PC-9 (cell line): Measurements from ENCODE around the gene KLF13. TPM values are rescaled to one million over a fixed set of nuclear protein-coding genes. Genes with fewer than 3 reads are reported as not detected.

Experiments used
- BruUV-seq: library from RNA; stranded (reverse); fragments of 400-500 nt; replicated peaks from 2 replicates; lab custom pipeline; 2021; lab: Mats Ljungman, UMichigan
- CTCF ChIA-PET: fragments of 300-600 bp; sonication (Branson Sonifier 250); formaldehyde crosslinking; loops from one replicate; lab custom pipeline; 2022; ENCODE audit warnings: antibody characterized with exemption; lab: Charles Lee
- POLR2A ChIA-PET: fragments of 300-600 bp; sonication (Branson Sonifier 250); formaldehyde crosslinking; loops from one replicate; lab custom pipeline; 2022; ENCODE audit warnings: antibody characterized with exemption; ENCODE audit not compliant: unreplicated experiment; lab: Charles Lee
- DNase-seq, 2 experiments: peaks; one replicate each; pipeline versions ENCODE4 v3.0.0 to v3.0.0-alpha.2; 2015 to 2022; ENCODE audit warnings: mixed read lengths in 1 of 2
- H2AFZ ChIP-seq: fragments of 200-600 bp; sonication (generic); 2 replicates; pipeline ENCODE4 v1.8.1; 2017; ENCODE audit warnings: antibody characterized with exemption
- H3F3A ChIP-seq: fragments of 200-600 bp; sonication (generic); 2 replicates; pipeline ENCODE4 v1.8.1; 2017; ENCODE audit warnings: antibody characterized with exemption, mild to moderate bottlenecking, low read depth; ENCODE audit not compliant: insufficient read depth
- H3K27ac ChIP-seq: fragments of 200-600 bp; sonication (generic); 2 replicates; pipeline ENCODE4 v1.6.1; 2016; ENCODE audit warnings: mixed run types
- H3K27me3 ChIP-seq: fragments of 200-600 bp; sonication (generic); 2 replicates; pipeline ENCODE4 v1.6.1; 2016; ENCODE audit warnings: low read depth, mixed run types; ENCODE audit not compliant: insufficient read depth
- H3K36me3 ChIP-seq: fragments of 200-600 bp; sonication (generic); 2 replicates; pipeline ENCODE4 v1.6.1; 2016; ENCODE audit warnings: low read depth, mixed run types
- H3K4me1 ChIP-seq: fragments of 200-600 bp; sonication (generic); replicated peaks from 2 replicates; pipeline ENCODE4 v1.6.1; 2016; ENCODE audit warnings: mixed run types; ENCODE audit not compliant: insufficient read depth
- H3K4me2 ChIP-seq: fragments of 200-600 bp; sonication (generic); 2 replicates; pipeline ENCODE4 v1.6.1; 2017; ENCODE audit warnings: mixed run types
- H3K4me3 ChIP-seq: fragments of 200-600 bp; sonication (generic); 2 replicates; pipeline ENCODE4 v1.6.1; 2016; ENCODE audit warnings: mixed run types
- H3K79me2 ChIP-seq: fragments of 200-600 bp; sonication (generic); 2 replicates; pipeline ENCODE4 v1.6.1; 2017; ENCODE audit warnings: low read depth, mixed run types
- H3K9me2 ChIP-seq: fragments of 200-600 bp; sonication (generic); 2 replicates; pipeline ENCODE4 v1.8.1; 2017; ENCODE audit warnings: mild to moderate bottlenecking; ENCODE audit not compliant: insufficient read depth
- H3K9me3 ChIP-seq: fragments of 200-600 bp; sonication (generic); 2 replicates; pipeline ENCODE4 v1.8.1; 2016; ENCODE audit warnings: low read depth; ENCODE audit not compliant: insufficient read depth
- H4K20me1 ChIP-seq: fragments of 200-600 bp; sonication (generic); 2 replicates; pipeline ENCODE4 v1.8.1; 2017; ENCODE audit not compliant: insufficient read depth
- EZH2 ChIP-seq: fragments of 200-600 bp; sonication (generic); IDR thresholded peaks from 2 replicates; pipeline ENCODE4 v1.8.0; 2017; ENCODE audit warnings: antibody characterized with exemption, low read depth
- intact Hi-C: fragments of 100-400 bp; cut with micrococcal nuclease; formaldehyde crosslinking; loops from one replicate; pipeline ENCODE4 v1.10.0; 2022; ENCODE audit not compliant: unreplicated experiment
- total RNA-seq: library from RNA; stranded (reverse); gene quantifications from 2 replicates; pipeline ENCODE4 v1.2.3, GENCODE V29; 2021
- TF ChIP-seq, protein P1 (sequence below): fragments of 200-600 bp; sonication (generic); conservative IDR thresholded peaks from 2 replicates; pipeline ENCODE4 v1.6.1; 2017; ENCODE audit warnings: mixed run types, antibody characterized with exemption, mild to moderate bottlenecking, moderate library complexity

KLF13 gene
- total RNA-seq, 1 experiment from 2014 or later, result 3.4 TPM

DNA sequence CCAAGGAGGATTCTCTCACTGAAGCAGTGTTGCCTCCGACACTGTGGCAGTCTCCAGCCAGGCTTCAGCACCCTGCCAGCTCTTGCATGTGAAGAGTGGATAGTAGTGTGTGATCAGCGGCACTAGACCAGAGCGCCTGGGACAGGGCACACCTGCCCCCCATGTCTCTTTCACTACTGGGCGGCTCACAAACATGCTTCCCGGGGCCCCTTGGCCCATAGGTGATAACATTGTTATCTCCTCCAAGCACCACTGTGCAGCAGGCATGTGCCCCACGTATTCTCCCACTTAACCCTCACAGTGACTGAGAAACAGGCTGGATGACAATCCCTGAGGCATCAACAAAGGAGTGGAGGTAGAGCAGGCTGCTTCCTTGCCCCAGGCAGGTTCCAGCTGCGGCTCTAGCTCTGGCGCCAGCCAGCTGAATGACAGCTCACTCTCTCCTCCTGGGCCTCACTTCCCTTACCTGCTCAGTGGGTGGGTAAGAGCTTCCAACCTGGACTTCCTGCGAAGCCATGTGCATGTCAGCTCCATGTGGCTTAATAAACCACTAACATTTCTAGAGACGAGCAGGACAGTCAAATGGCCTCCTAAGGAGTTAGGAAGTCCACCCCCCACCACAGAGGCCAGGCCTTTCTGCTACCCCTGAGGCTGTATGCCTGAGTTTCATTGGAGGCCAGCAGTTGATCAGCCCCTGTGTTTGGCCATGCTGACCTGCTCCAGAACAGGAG lies 37.8 kb downstream of the KLF13 start:
- Histone ChIP-seq H3K9me2 (no peaks in the 10 kb centered on the region), H3K4me2 (no peak overlapping the region), H3K27me3 (peaks cover 49% of the 10 kb centered on the region; the same call in 1 of the 2 replicates), H4K20me1 (no peaks in the 10 kb centered on the region), H3K4me1 (no peaks in the 10 kb centered on the region), H3K79me2 (no peaks in the 10 kb centered on the region), H3K27ac (no peak overlapping the region), H3K4me3 (no peak overlapping the region), H3F3A (no peaks in the 10 kb centered on the region), H2AFZ (no peak overlapping the region), H3K36me3 (no peaks in the 10 kb centered on the region), H3K9me3 (no peaks in the 10 kb centered on the region)
- CTCF ChIA-PET, result no interaction called here
- POLR2A ChIA-PET, result no interaction called here
- BruUV-seq, result no TSS peak
- intact Hi-C loops, result no loop called here
- no peak for DNase-seq
- TF ChIP-seq EZH2, result no peak
- TF ChIP-seq, protein P1, sequence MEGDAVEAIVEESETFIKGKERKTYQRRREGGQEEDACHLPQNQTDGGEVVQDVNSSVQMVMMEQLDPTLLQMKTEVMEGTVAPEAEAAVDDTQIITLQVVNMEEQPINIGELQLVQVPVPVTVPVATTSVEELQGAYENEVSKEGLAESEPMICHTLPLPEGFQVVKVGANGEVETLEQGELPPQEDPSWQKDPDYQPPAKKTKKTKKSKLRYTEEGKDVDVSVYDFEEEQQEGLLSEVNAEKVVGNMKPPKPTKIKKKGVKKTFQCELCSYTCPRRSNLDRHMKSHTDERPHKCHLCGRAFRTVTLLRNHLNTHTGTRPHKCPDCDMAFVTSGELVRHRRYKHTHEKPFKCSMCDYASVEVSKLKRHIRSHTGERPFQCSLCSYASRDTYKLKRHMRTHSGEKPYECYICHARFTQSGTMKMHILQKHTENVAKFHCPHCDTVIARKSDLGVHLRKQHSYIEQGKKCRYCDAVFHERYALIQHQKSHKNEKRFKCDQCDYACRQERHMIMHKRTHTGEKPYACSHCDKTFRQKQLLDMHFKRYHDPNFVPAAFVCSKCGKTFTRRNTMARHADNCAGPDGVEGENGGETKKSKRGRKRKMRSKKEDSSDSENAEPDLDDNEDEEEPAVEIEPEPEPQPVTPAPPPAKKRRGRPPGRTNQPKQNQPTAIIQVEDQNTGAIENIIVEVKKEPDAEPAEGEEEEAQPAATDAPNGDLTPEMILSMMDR, result no peak

DNA sequence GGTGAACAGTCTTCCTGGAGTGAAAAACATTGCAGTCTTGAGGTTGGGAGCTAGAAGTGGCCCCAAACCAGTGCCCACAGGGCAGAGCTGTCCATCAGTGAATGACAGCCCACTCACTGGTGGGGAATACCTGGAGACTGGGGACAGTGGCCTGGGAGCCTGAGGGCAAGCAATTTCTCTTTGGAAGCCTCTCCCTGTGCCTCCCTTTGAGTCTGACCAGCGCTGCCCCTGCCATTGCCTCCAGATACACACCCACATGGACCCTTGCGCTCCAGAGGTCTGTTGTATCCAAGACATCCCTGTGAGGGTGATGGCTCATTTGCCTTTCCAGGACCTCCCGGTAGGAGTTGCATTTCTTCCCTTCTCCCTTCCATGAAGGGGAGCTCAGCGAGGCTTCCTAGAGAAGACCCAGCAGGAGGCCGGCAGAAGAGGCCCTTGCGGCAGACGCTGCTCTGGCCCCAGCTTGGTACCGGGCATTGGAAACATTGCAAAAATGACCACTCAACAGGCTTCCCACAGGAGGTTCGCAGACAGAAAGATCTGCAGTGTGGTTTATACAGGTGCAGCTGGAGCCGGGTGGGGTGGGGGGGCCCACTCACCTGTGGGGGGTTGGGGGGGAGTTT lies 38.5 kb downstream of the KLF13 start:
- H4K20me1 ChIP-seq, result no peaks in the 10 kb centered on the region
- no peak overlapping the region for H3K27ac ChIP-seq
- H2AFZ ChIP-seq, result no peak overlapping the region
- H3K36me3 ChIP-seq, result no peaks in the 10 kb centered on the region
- no peak overlapping the region for H3K4me3 ChIP-seq
- no peak for DNase-seq
- ChIA-PET POLR2A (no interaction called here), CTCF (no interaction called here)
- H3K4me2 ChIP-seq, result no peak overlapping the region
- H3F3A ChIP-seq, result no peaks in the 10 kb centered on the region
- BruUV-seq, result no TSS peak
- TF ChIP-seq, protein P1, result no peak
- no peak for TF ChIP-seq EZH2
- peaks cover 49% of the 10 kb centered on the region; the same call in 1 of the 2 replicates for H3K27me3 ChIP-seq
- H3K9me2 ChIP-seq, result no peaks in the 10 kb centered on the region
- no peaks in the 10 kb centered on the region for H3K79me2 ChIP-seq
- H3K9me3 ChIP-seq, result no peaks in the 10 kb centered on the region
- intact Hi-C loops, result no loop called here
- H3K4me1 ChIP-seq, result no peaks in the 10 kb centered on the region

GRCh38 chr15:31365655-31366127 lies 39.1 kb downstream of the KLF13 start:
- BruUV-seq, result no TSS peak
- no peaks in the 10 kb centered on the region for H3K36me3 ChIP-seq
- H3F3A ChIP-seq, result no peaks in the 10 kb centered on the region
- no peaks in the 10 kb centered on the region for H3K9me3 ChIP-seq
- no peaks in the 10 kb centered on the region for H3K4me1 ChIP-seq
- no peaks in the 10 kb centered on the region for H3K79me2 ChIP-seq
- H3K4me3 ChIP-seq, result no peak overlapping the region
- no peak overlapping the region for H2AFZ ChIP-seq
- H3K4me2 ChIP-seq, result no peak overlapping the region
- no peaks in the 10 kb centered on the region for H4K20me1 ChIP-seq
- H3K27me3 ChIP-seq, result peaks cover 45% of the 10 kb centered on the region; the same call in 1 of the 2 replicates
- CTCF ChIA-PET, result no interaction called here
- no peak for TF ChIP-seq EZH2
- TF ChIP-seq, protein P1, result no peak
- no peaks in the 10 kb centered on the region for H3K9me2 ChIP-seq
- POLR2A ChIA-PET, result no interaction called here
- no peak for DNase-seq
- intact Hi-C loops, result no loop called here
- no peak overlapping the region for H3K27ac ChIP-seq
